GM21717 (cell line): ENCODE data around the gene MBP.

Source experiments
- ATAC-seq: cut with Tn5 transposase; IDR thresholded peaks from one replicate; pipeline ENCODE4 v1.9.1; 2021; ENCODE audit warnings: mild to moderate bottlenecking, moderate library complexity; ENCODE audit not compliant: unreplicated experiment

The MBP gene

DNA sequence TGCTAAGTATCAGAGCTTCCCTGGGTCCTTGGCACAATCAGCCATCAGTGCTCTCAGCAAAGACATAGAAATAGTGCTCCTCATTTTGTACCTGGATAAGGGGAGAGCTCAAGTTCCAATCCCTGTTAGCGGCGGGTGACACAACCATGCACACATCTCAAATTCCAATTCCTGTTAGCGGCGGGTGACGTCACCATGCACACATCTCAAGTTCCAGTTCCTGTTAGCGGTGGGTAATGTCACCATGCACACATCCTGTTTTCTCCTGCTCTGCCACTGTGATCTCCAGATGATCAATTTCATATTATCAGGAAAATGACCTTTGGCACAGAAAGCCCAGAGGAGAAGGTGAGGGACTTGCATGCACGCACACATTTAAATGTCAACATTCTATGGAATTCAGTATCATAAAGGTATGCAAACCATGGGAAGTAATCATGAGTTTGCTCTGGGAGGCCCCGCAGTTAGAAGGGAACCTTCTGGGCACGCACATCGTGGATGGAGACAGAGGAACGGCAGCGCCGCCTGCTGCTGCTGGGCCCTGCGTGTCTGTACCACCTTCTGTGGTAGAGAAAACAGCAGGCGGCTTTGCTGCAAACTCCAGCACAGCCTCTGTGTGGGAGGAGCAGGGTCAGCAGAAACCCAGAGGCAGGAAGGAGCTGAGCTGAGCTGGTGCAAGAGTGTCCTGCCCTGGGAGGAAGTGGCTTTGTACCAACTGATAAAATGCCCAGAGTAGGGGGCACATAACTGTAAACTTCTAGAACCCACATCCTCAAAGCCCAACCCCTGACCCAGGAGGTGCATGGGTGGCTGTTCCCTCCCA lies 77.8 kb downstream of the MBP start:
- ATAC-seq = peak; percentile 86

DNA sequence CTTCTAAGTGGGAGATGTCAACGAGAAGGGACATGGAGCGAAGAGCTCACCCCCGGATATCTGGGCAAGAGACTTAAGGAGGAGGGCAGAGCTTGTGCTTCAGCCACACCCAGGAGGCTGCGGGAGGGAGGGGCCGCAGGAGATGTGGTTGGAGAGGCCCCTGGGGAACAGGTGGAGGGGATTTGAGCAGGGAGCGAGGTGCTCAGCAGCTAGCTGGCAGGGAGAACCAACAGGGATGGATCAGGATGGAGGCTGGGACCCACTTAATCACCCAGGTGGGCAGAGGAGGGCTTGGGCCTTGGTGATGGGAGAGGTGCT lies 78.3 kb downstream of the MBP start:
- ATAC-seq = peak; percentile 3

DNA sequence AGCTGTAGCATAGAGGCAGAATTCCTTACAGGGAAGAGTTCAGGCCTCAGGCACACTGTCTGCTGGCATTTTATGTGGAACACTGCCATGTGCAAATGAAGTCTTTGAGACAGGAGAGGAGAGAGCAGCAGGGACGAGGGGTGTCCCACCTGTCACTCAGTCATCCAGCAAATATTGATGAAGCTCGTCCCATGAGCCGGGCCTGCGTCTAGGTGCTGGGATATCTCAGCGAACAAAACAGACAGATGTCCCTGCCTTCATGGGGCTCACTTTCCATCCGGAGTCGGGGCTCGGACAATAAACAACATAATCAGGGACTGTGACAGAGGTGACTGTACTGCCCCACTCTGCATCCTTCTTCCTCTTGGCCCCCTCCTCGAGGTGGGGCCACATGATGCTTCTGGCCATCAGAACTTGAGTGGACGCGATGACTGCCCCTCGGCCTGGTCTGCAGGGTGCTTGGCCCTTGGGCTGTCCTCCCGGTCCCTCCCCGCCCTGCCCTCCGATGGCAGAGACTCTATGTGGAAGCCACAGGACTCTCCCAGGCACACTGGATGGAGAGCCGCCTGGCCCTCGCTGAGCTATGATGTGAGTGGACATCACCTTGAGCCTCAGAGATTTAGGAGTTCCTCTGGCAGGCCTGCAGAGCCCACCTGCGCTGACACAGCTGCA lies 78.8 kb downstream of the MBP start:
- no peak for ATAC-seq

DNA sequence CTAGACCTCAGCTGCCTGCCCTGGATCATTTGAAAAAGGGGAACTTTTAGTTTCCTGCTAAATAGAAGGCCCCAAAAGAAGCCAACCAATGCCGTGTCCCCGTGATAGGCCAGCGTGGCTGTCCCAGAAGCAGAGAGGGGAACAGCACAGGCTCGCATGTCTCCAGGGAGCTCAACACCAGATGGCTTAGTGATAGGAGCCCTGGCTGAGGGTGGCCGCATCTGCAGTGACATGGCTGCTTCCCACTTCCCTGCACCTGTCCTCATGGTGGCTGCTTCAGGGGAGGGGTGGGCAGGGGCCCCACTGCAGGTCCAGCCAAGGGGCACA lies 79.6 kb downstream of the MBP start:
- ATAC-seq = no peak

DNA sequence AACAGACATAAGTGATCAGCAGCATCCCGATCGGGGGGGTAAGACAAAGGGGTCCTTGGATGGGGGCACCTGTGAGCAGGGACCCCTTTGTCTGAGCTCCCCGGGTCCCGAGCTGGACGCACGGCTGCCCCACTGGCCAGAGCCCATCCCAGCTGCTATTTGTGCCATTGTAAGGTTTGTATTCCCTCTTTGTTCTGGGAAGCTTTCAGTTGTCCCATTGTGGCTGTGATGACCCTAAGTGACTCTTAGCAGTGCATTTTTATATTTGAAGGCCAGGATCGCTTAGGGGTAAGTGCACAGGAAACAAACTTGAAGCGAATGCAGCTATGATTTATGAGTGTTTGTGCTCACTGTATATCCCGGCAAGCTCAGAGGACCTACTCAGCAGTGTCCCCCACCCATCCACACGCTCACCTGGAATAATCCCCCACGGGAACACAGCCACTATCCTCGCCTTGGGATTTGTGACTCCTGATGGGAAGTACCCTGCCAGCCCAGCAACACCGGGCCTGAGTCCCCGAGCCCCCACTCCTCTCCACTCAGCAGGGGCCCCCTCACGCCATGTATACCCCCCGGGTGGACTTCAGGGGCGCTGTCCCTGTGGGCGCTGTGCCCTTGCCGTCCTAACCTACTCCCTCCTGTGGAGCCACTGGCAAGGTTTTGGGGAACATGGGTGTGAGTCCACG lies 80.1 kb downstream of the MBP start:
- no peak for ATAC-seq

DNA sequence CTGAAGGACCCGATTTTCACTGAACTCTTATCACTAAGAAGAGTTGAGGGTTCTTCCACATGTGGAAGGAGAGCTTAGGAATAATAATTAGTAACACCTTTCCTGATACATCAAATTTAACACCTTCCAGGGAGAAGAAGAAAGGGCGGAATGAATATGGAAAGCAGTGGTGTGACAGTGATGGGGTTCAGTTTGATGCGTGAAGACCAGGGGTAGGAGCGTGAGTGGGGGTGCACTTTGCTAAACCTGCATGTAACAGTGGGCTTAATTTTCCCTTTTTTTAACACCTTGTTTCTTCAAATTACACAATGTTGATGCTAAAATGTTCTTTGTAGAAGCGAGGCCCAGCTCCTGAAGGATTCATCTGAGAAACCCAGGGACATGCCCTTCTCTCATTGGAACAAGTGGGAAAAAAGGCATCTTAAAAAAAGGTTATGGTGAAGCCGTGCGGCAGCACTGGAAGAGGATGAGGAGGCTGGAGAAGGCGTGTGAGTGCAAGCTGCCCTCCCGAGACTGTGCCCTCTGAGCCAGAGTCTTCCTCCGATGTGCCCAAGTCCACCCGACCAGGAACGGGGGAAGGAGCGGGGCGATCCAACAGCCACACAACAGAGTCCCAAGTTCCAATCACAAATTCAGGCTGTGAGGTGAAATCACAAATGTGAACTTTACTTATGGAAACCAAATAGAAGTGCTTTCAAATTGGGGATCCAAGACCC lies 80.8 kb downstream of the MBP start:
- no peak for ATAC-seq

DNA sequence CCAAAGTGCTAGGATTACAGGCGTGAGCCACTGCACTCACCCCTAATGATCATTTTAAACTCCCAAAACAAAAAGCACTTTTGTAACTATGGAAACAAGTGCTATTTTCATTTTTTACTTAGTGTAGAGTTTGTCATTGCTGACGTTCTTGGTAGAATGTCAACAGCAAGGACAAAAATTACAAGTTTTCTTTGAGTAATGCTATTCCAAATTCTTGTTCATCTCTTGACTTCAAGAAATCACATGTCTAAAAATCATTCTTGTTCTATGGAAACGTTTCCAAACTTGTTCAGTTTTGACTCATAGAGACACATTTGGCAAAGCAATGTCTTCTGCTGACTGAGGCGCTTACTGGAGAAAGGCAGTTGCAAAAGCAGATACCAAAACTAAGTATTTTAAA lies 82.6 kb downstream of the MBP start:
- ATAC-seq = no peak

DNA sequence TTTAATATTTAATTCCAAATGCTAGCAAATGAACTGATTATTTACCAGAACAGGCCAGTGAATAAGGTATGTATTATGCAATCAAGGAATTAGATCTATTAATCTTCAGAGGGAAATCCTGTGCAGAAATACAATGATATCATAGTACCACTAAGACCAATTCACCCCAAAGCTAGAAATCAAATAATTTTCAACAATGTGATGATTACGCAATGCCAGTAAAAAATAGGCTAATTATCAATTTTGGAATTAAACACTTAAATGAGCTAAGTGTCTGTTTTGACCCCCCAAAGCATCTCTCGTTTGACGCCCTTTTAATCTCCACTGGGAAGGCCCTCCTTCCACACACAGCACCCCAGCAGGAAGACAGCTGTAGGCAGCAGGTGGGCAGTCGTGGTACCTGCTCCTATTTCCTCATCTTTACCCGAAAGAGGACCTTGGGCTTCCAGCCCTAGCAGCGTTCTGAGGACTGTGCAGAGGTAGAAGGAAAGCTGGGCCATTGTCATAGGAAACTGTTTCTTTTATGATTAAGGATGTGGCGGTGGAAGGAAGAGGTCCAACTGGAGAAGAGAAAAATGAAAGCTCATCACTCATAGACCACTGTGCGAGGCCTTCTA lies 84.7 kb downstream of the MBP start:
- no peak for ATAC-seq

DNA sequence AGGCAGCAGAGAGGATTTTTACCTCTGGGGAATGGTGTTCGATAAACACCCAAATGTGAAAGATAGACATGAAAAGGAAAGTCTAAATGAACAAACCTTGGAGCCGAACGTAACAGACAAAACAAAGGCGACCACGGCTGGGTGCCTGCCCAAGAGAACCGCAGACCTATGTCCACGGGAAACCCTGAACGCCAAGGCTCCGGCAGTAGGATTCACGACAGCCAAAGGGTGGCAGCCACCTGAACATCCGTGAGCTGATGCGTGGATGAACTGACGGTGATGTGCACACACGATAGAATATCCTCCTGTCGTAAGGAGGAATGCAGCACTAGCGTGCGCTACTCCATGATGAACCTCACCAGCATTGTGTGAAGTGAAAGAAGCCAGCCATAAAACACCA lies 85.6 kb downstream of the MBP start:
- ATAC-seq = no peak

DNA sequence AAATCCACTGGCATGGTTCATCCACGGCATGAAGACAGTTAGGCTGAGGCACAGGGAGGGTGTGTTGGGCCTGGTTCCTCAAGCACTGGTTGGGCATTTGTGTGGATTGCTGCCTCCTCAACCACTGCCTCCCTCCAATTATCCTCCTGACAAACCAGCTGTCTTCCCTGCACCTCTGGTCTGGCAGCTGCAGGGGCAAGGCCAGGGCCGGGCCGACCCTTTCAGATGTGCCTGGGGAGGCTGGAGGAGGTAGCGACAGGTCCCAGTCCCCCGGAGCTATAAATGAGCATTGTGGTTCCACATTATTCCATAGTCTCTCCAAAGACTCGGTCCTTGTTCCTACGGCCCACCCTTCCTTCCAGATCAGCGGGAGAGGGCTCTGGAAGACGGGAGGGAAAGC lies 86.2 kb downstream of the MBP start:
- ATAC-seq = no peak

DNA sequence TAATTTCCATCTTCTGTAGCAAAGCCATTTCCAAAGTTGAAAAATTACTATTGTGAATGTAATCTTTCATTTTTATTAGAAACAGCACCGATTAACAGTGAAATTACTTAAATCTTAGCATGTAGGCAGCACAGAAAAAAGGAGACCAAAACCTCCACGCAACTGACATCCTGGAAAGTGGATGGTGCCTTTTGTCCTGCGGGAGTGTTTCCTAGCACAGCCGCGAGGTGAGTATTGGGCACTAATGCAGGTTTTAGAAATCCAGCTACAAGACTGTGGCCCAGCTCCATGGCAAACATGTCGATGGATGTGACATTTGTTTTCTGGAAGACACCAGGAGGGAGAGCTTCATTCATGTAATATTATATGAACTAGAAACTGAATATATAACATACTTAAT lies 86.9 kb downstream of the MBP start:
- no peak for ATAC-seq

DNA sequence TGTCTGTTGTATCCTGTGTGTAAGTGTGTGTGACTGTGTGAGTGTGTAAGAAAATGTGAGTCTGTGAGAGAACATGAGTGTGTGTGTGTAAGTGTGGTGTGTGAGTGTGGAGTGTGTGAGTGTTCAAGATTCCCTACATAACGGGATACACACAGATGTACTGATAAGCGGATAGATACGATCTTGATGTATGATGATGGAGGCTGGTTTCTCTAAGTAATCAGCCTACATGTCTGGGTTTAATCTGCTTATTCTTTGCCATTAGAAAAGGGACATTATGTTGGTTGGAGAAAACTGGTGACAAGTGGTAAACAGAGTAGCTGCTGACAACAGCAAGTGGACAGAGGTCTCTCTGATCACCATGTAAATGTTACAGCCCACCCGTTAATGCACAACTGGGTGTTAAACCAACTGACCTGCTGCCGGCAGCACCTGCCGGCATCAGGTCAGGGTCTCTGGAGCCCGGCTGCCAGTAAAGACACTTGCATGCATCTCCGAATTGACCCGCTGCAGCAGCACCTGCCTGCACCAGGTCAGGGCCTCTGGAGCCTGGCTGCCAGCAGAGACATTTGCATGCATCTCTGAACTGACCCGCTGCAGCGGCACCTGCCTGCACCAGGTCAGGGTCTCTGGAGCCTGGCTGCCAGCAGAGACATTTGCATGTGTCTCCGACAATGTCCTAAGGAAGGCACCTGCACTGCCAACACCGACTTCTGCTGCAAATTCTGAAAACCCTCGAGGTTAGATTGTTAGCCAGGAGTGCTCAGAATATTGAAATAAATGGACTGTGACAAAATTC lies 87.5 kb downstream of the MBP start:
- peak; percentile 62 for ATAC-seq

DNA sequence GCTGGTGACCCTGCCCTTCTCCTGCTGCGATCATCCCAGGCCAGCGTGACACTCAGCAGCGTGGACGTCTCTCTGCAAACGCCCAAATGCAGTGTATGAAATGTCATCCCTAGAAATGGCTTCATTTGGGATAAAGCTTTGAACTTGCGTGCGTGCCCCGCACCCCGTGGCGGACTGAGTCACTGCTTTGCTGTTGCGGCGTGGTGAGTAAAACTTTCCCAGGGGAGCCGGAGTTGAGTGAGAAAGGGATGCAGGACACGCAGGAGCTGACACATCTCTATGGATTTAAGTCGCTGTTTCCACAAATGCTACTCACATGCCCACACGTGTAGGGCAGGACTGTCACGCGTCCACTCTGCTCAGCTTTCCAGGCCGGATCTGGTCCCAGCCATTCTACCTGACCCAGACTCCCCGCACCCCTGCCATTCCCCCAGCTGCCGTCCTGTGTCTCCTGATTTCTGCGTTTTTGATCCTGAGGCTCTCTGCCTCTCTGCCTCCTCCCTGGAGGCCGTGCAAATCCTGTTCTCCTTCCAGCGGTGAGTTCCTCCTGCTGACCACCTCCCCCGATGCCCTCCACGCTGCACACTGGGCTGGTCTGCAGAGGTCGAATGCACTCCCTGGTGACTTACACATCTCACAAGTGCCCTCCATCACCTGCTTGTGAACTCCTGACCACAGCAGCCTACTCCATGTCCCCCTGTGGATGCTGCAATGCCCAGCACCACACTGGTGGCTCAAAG lies 88.9 kb downstream of the MBP start:
- no peak for ATAC-seq

DNA sequence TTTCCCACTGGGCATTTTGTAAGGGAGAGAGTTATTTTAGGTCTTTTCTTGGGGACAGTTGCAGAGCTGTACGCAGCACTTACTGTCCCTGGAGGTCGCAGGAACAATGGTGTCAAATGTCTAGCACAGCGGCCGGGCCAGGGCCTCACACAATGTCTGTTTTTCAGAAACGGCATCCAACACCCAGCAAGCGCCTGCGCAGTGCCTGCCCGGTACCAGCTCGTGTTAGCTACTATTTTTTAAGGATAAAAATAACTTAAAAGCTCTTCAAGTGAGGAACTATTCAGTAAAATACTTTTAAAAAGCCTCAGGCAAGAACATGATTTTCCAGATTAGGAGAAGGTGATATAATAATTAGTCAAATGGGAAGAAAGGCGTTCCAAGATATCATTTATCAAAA lies 90.0 kb downstream of the MBP start:
- ATAC-seq = no peak

DNA sequence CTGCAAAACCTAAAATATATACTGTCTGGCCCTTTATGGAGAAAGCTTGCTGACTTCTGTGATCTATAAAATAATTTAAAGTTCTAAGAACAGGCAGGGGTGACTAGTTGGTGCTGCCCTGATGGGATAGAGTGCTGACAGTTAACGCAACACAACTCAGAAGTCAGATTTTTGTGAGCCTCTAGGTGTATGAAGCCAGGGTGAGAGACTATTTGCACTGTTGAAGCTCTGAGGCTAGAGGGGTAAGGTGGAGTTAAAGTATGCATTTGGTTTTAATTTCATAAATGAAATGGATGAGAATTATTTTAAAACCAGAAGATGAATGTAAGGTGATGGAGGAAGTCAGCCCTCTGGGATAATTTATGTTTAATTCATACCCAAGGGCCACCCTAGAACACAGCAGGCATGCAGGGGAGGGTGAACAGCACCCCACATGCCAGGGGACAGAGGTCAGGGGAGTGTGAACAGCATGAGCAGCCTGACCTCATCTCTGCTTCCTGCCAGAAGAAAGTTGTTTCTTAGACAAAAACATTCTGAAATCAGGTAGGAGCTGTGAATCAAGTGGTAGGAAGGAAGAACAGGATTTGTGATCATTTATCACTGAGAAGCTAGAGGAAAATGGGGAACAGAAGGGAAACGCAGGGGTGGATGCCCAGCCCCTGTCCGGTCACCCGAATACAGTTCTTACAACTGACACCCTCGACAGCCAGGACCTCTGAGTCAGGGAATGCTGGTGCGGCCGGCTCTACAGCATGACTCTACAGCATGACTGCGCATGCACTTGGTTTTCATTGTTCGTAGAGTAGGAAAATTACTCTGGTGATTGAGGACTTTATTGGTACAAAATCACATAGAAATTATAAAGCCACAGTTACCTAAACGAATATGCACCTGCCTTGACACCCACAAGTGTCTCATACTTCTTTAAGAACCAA lies 93.1 kb downstream of the MBP start:
- no peak for ATAC-seq

DNA sequence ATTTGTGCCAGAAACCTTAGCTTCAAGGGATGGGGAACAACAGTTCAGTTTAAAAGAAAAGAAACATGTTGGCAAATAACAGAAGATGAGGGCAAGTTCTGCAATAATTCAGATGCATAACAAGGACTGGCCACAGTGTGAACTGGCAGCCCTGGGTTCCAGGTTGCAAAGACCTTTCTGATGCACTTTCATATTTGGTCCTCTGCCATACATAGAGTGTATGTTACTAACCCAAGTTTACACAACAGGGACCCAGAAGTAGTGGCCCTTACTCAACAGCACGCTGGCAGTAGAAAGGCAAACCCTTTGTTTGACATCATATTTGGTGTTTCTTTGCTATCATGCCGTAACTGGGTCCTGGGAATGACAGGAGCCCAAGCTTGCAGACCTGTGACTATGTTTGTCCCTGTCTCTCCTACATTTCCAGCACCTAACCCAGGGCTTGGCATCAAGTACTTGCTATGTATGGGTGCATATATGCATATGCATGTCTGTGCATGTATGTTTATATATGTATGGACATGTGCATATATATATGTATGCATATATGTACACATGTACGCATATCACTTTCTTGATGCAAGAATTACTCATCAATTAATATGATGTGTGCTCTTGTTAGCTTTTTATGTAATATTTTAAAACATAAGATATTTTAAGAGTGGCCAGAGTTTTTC lies 94.3 kb downstream of the MBP start:
- no peak for ATAC-seq

DNA sequence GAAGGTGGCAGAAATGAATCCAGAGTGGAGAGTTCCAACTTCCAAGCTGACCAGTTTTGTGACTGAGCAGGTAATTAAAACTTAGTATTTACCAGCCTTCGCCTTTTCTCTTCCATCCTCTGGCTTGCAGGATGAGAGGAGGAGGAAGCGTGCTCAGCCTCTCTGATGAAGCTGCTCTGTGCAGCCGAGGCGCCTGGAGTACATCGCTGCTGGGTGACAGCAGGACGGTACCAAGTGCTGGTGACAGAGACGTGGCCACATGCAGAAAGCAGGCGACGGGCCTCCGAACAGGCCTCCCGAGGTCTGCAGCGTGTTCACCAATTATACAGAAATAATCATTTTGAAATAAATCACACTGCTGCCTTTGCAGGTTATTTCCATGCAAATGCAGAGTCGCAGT lies 95.0 kb downstream of the MBP start:
- ATAC-seq = no peak
